SK-N-SH treated with all-trans-retinoic acid at 6 μM for 48 hours (cell line): ENCODE results near the gene CASQ2.

Experiments
- BACH2 ChIP-seq: fragments of 250-450 bp; sonication (Bioruptor Pico); IDR thresholded peaks from 2 replicates; pipeline ENCODE4 v1.9.0; 2021; ENCODE audit warnings: mild to moderate bottlenecking, borderline replicate concordance
- ESRRG ChIP-seq: fragments of 250-450 bp; sonication (Bioruptor Pico); IDR thresholded peaks from 2 replicates; pipeline ENCODE4 v1.6.1; 2021; ENCODE audit warnings: mild to moderate bottlenecking
- PPARA ChIP-seq: fragments of 250-450 bp; sonication (Bioruptor Pico); IDR thresholded peaks from 2 replicates; pipeline ENCODE4 v1.5.0; 2020; ENCODE audit warnings: mild to moderate bottlenecking, borderline replicate concordance
- RARB ChIP-seq: fragments of 250-450 bp; sonication (Bioruptor Pico); IDR thresholded peaks from 2 replicates; pipeline ENCODE4 v1.8.0; 2021; ENCODE audit warnings: mild to moderate bottlenecking, moderate library complexity
- SNAI2 ChIP-seq: fragments of 250-450 bp; sonication (Bioruptor Pico); IDR thresholded peaks from 2 replicates; pipeline ENCODE4 v1.5.0; 2020; ENCODE audit warnings: mild to moderate bottlenecking, moderate library complexity
- TCF4 ChIP-seq: fragments of 250-450 bp; sonication (Bioruptor Pico); IDR thresholded peaks from 2 replicates; pipeline ENCODE4 v1.8.0; 2021; ENCODE audit warnings: mild to moderate bottlenecking, moderate library complexity, borderline replicate concordance
- TOX ChIP-seq: fragments of 250-450 bp; sonication (Bioruptor Pico); IDR thresholded peaks from 2 replicates; pipeline ENCODE4 v1.8.0; 2021; ENCODE audit warnings: mild to moderate bottlenecking, moderate library complexity, borderline replicate concordance
- TF ChIP-seq, protein P1 (sequence below): fragments of 250-450 bp; sonication (Bioruptor Pico); IDR thresholded peaks from 2 replicates; pipeline ENCODE4 v1.5.0; 2020; ENCODE audit warnings: mild to moderate bottlenecking, moderate library complexity

DNA sequence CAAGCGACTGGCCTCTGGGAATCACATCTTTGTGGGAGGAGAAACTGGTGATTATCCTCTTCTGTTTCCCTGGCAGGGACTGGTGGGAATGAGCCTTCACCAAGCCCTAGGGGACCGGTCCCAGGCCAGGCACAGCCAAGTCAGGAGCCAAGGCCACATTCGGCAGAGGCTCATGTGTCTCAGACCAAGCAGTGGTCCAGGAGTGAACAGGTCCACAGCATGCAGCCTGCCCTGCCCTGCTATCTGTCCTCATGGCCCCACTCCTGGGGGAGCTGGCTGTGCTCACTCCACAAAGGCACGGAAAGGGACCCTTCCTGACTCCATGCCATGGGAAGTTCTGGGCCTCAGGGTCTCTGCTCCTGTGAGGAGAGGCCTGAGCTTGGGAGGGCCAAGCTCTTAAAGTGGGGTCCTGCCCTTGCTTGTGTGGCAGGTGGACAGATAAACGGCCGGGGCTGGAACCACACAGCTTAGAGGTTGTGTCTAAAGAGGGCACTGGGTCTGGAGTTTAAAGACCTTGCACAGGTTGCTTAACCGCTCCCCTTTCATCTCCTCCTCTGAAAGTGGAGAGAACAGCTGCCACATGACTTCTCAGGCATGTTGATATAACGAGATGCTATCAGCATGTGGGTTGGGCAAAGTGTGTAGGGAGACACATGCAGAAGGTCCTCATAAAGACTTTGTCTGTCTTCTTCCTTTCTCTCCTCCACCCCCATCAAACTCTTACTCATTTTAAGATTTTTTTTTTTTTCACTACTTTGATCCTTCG is 57.5 kb downstream of the CASQ2 start:
- no peak for TF ChIP-seq RARB (CRISPR knock-in tag)
- TF ChIP-seq BACH2, result no peak
- TF ChIP-seq TOX (CRISPR knock-in tag), result no peak
- TF ChIP-seq TCF4 (CRISPR knock-in tag), result no peak
- TF ChIP-seq ESRRG (CRISPR knock-in tag), result no peak
- TF ChIP-seq, protein P1, sequence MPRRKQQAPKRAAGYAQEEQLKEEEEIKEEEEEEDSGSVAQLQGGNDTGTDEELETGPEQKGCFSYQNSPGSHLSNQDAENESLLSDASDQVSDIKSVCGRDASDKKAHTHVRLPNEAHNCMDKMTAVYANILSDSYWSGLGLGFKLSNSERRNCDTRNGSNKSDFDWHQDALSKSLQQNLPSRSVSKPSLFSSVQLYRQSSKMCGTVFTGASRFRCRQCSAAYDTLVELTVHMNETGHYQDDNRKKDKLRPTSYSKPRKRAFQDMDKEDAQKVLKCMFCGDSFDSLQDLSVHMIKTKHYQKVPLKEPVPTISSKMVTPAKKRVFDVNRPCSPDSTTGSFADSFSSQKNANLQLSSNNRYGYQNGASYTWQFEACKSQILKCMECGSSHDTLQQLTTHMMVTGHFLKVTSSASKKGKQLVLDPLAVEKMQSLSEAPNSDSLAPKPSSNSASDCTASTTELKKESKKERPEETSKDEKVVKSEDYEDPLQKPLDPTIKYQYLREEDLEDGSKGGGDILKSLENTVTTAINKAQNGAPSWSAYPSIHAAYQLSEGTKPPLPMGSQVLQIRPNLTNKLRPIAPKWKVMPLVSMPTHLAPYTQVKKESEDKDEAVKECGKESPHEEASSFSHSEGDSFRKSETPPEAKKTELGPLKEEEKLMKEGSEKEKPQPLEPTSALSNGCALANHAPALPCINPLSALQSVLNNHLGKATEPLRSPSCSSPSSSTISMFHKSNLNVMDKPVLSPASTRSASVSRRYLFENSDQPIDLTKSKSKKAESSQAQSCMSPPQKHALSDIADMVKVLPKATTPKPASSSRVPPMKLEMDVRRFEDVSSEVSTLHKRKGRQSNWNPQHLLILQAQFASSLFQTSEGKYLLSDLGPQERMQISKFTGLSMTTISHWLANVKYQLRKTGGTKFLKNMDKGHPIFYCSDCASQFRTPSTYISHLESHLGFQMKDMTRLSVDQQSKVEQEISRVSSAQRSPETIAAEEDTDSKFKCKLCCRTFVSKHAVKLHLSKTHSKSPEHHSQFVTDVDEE (CRISPR knock-in tag), result no peak
- TF ChIP-seq PPARA (CRISPR knock-in tag), result no peak
- no peak for TF ChIP-seq SNAI2 (CRISPR knock-in tag)
